Trophoblast cell (in vitro differentiated cells and primary cell): ENCODE results near the gene DGKZ.

Experiments
- DNase-seq, 2 donors: peaks; one replicate each; pipeline ENCODE4 v3.0.0-alpha.2; 2016
- H2AFZ ChIP-seq: 2 replicates; pipeline ENCODE4 v1.6.1; 2013; ENCODE audit warnings: low read length, moderate library complexity, mild to moderate bottlenecking; ENCODE audit not compliant: insufficient read depth, poor library complexity
- H2AK5ac ChIP-seq: 2 replicates; pipeline ENCODE4 v1.6.1; 2013; ENCODE audit warnings: mild to moderate bottlenecking, low read length
- H2BK120ac ChIP-seq: 2 replicates; pipeline ENCODE4 v1.6.1; 2013; ENCODE audit warnings: low read length, mild to moderate bottlenecking, moderate library complexity; ENCODE audit not compliant: insufficient read depth, poor library complexity
- H2BK12ac ChIP-seq: 2 replicates; pipeline ENCODE4 v1.6.1; 2013; ENCODE audit warnings: mild to moderate bottlenecking, low read length, moderate library complexity
- H2BK5ac ChIP-seq: 2 replicates; pipeline ENCODE4 v1.6.1; 2013; ENCODE audit warnings: low read length, low read depth, moderate library complexity, mild to moderate bottlenecking; ENCODE audit not compliant: poor library complexity
- H3K14ac ChIP-seq: 2 replicates; pipeline ENCODE4 v1.6.1; 2013; ENCODE audit warnings: mild to moderate bottlenecking, low read length
- H3K18ac ChIP-seq: 2 replicates; pipeline ENCODE4 v1.6.1; 2013; ENCODE audit warnings: mild to moderate bottlenecking, low read length
- H3K23ac ChIP-seq: 2 replicates; pipeline ENCODE4 v1.6.1; 2013; ENCODE audit warnings: low read length
- H3K27ac ChIP-seq: 2 replicates; pipeline ENCODE4 v1.5.1; 2013; ENCODE audit warnings: low read depth, mild to moderate bottlenecking, inconsistent platforms, low read length, moderate library complexity
- H3K27me3 ChIP-seq: 2 replicates; pipeline ENCODE4 v1.6.1; 2013; ENCODE audit warnings: inconsistent platforms, mild to moderate bottlenecking, low read length, moderate library complexity; ENCODE audit not compliant: insufficient read depth
- H3K36me3 ChIP-seq, 2 experiments: 1 replicate in 1 of 2; 2 replicates in 1 of 2; pipeline ENCODE4 v1.6.1; 2013; ENCODE audit warnings: low read length in 2 of 2, mild to moderate bottlenecking in 2 of 2, moderate library complexity in 1 of 2; ENCODE audit not compliant: insufficient read depth in 2 of 2, control insufficient read depth in 1 of 2
- H3K4ac ChIP-seq: 2 replicates; pipeline ENCODE4 v1.6.1; 2013; ENCODE audit warnings: low read depth, mild to moderate bottlenecking, low read length, moderate library complexity
- H3K4me1 ChIP-seq, 2 experiments: 1 replicate in 1 of 2; 2 replicates in 1 of 2; pipeline ENCODE4 v1.6.1; 2013; ENCODE audit warnings: low read length in 2 of 2, mild to moderate bottlenecking in 2 of 2, moderate library complexity in 1 of 2; ENCODE audit not compliant: insufficient read depth in 2 of 2, control insufficient read depth in 1 of 2
- H3K4me2 ChIP-seq: 2 replicates; pipeline ENCODE4 v1.6.1; 2013; ENCODE audit warnings: inconsistent platforms, mild to moderate bottlenecking, low read length, moderate library complexity
- H3K4me3 ChIP-seq: 2 replicates; pipeline ENCODE4 v1.5.1; 2013; ENCODE audit warnings: mild to moderate bottlenecking, low read depth, low read length, inconsistent platforms
- H3K79me1 ChIP-seq: one replicate; pipeline ENCODE4 v1.6.1; 2013; ENCODE audit warnings: low read length
- H3K79me2 ChIP-seq: 2 replicates; pipeline ENCODE4 v1.6.1; 2013; ENCODE audit warnings: low read length, mild to moderate bottlenecking; ENCODE audit not compliant: control insufficient read depth, insufficient read depth, poor library complexity
- H3K9ac ChIP-seq: 2 replicates; pipeline ENCODE4 v1.6.1; 2013; ENCODE audit warnings: mild to moderate bottlenecking, low read length
- H3K9me3 ChIP-seq: 2 replicates; pipeline ENCODE4 v1.6.1; 2013; ENCODE audit warnings: low read depth, mild to moderate bottlenecking, control low read depth, inconsistent platforms, low read length; ENCODE audit not compliant: insufficient read depth
- H4K12ac ChIP-seq: 2 replicates; pipeline ENCODE4 v1.6.1; 2013; ENCODE audit warnings: low read depth, mild to moderate bottlenecking, low read length, moderate library complexity
- H4K8ac ChIP-seq: 2 replicates; pipeline ENCODE4 v1.6.1; 2013; ENCODE audit warnings: low read depth, mild to moderate bottlenecking, low read length, moderate library complexity
- H4K91ac ChIP-seq: one replicate; pipeline ENCODE4 v1.6.1; 2013; ENCODE audit warnings: low read depth, mild to moderate bottlenecking, low read length, moderate library complexity
- WGBS: extraction: QIAGEN DNeasy Blood & Tissue Kit; methylation state at CpG from one replicate; pipeline ENCODE4 v1.1.7; 2013; ENCODE audit warnings: missing lambda C conversion rate; ENCODE audit not compliant: insufficient read length, insufficient coverage; ENCODE audit errors: extremely low coverage; 5-methylcytosine and 5-hydroxymethylcytosine counted together

Gene DGKZ

DNA sequence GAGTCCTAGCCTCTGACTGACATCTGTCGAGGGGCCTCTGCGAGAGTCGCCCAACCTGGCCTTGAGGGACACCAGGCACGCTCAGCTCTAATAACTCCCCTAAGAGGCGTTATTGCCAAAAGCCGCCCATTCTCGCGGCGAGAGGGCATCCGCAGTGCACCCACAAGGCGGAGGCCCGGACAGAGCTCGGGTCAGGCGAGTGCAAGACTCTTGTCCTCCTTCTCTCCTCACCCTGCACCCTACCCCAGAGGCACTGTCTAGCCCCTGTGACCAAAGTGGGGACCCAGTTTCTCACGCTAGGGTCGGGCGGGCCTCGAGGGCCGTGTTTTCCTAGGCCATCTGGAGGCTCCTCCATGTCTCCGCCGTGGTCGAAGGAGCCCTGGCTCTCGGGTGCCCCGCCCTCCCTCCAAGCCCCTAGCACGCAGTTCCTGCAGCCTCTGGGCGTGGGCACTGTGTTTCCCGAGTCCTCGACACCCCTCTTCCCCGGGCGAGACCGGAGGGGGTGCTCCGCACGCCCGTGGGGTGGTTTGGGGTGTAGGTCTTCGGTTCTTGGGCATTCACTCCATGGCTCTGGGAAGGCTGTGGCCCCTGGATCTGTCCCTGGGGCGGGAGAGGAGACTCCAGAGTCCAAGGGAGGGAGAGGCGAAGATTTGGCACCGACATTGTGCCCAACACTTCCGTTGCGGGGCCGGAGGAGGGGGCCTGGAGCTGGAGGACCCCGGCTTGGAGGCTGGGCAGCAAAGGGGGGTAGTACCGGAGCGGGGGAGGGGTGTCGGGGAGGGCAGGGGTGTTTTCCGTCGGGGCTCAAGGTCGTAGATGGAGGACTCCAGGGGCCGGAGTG is 43.3 kb downstream of the DGKZ start:
- H3K4me1 ChIP-seq = peaks cover 26 to 28% of the 10 kb centered on the region in 2 experiments
- no peak for DNase-seq
- H3K9me3 ChIP-seq = peaks cover 4% of the 10 kb centered on the region
- H4K8ac ChIP-seq = no peak overlapping the region
- H3K79me2 ChIP-seq = no peaks in the 10 kb centered on the region
- H3K27ac ChIP-seq = no peak overlapping the region
- H3K27me3 ChIP-seq = peaks cover 29% of the 10 kb centered on the region
- WGBS = no CpG with 5 or more reads among the region's 49 CpGs
- H3K79me1 ChIP-seq = no peaks in the 10 kb centered on the region
- H2AK5ac ChIP-seq = no peak overlapping the region
- no peak overlapping the region for H3K18ac ChIP-seq
- no peak overlapping the region for H3K23ac ChIP-seq
- H2BK12ac ChIP-seq = no peak overlapping the region
- no peak overlapping the region for H2BK120ac ChIP-seq
- H3K4me3 ChIP-seq = no peak overlapping the region
- no peak overlapping the region for H2BK5ac ChIP-seq
- H2AFZ ChIP-seq = no peak overlapping the region
- H4K12ac ChIP-seq = no peak overlapping the region
- H3K36me3 ChIP-seq = no peaks in the 10 kb centered on the region
- H3K4ac ChIP-seq = no peak overlapping the region
- H3K9ac ChIP-seq = no peak overlapping the region
- H3K14ac ChIP-seq = no peak overlapping the region
- H3K4me2 ChIP-seq = peak overlapping the region; percentile 80
- no peak overlapping the region for H4K91ac ChIP-seq

DNA sequence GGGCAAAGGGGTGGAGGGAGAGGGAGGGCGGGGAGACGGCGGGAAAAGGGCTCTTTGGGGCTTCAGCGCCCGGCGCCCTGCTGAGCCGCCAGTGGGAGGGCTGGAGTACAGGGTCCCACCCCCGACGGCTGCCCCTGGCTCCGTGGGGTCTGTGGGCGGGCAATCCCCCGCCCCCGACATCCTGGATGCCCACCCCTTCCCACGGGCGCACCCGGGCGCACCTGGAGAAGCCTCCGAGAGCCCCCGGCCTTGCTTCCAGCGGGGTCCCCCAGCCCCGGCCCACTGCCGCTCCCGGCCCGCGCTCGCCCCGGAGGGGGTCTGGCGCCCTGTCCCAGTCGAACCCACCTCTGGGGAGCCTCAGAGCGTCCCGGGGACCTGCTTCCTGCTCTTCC is 43.9 kb downstream of the DGKZ start:
- Histone ChIP-seq H3K79me2 (no peaks in the 10 kb centered on the region), H2BK120ac (no peak overlapping the region), H4K91ac (no peak overlapping the region), H3K9me3 (peaks cover 4% of the 10 kb centered on the region), H3K4me1 (peaks cover 26 to 28% of the 10 kb centered on the region in 2 experiments), H3K14ac (no peak overlapping the region), H3K23ac (no peak overlapping the region), H2AK5ac (no peak overlapping the region), H3K27me3 (peaks cover 29% of the 10 kb centered on the region), H2BK12ac (no peak overlapping the region), H3K18ac (no peak overlapping the region), H3K27ac (no peak overlapping the region), H4K12ac (no peak overlapping the region), H3K4me2 (peak overlapping the region; percentile 89), H3K36me3 (peaks cover 0 to 5% of the 10 kb centered on the region in 2 experiments), H4K8ac (no peak overlapping the region), H3K79me1 (no peaks in the 10 kb centered on the region), H3K9ac (no peak overlapping the region), H3K4ac (no peak overlapping the region), H2AFZ (no peak overlapping the region), H2BK5ac (no peak overlapping the region), H3K4me3 (peak overlapping the region; percentile 60)
- no CpG with 5 or more reads among the region's 31 CpGs for WGBS
- no peak for DNase-seq

- no CpG with 5 or more reads among the region's 123 CpGs for WGBS
- no peaks in the 10 kb centered on the region for H3K79me2 ChIP-seq
- H3K23ac ChIP-seq = no peak within 1 kb of the TSS
Observed at GRCh38 chr11:46391578-46392420, 44.5 kb downstream of the DGKZ start, which contains the start of gene CHRM4. Gene CHRM4 (minus strand): TSS chr11:46391776. CDS start chr11:46386557, 5,219 bp downstream.

GRCh38 chr11:46392421-46393230 is 45.4 kb downstream of the DGKZ start:
- peak; percentile 82 to 90 for DNase-seq
- Histone ChIP-seq H3K18ac (no peak overlapping the region), H3K36me3 (peaks cover 11 to 17% of the 10 kb centered on the region in 2 experiments), H4K91ac (no peak overlapping the region), H3K4ac (no peak overlapping the region), H3K9ac (no peak overlapping the region), H3K14ac (no peak overlapping the region), H2AFZ (no peak overlapping the region), H2AK5ac (no peak overlapping the region), H3K4me1 (peaks cover 26 to 28% of the 10 kb centered on the region in 2 experiments), H3K27ac (no peak overlapping the region), H4K8ac (no peak overlapping the region), H2BK120ac (no peak overlapping the region), H2BK12ac (no peak overlapping the region), H3K79me1 (no peaks in the 10 kb centered on the region), H3K9me3 (peaks cover 4% of the 10 kb centered on the region), H3K4me3 (peak overlapping the region; percentile 61), H3K79me2 (no peaks in the 10 kb centered on the region), H4K12ac (no peak overlapping the region), H3K27me3 (peaks cover 29% of the 10 kb centered on the region), H2BK5ac (no peak overlapping the region), H3K23ac (no peak overlapping the region), H3K4me2 (peak overlapping the region; percentile 89)
- no CpG with 5 or more reads among the region's 71 CpGs for WGBS

More at GRCh38 chr11:46391578-46392420, 44.5 kb downstream of the DGKZ start, which contains the start of gene CHRM4:
- H2AK5ac ChIP-seq = no peak within 1 kb of the TSS
- H3K4me1 ChIP-seq = peaks cover 26 to 28% of the 10 kb centered on the region in 2 experiments
- H3K9ac ChIP-seq = no peak within 1 kb of the TSS
- no peak within 1 kb of the TSS for H2BK12ac ChIP-seq
- H3K4ac ChIP-seq = no peak within 1 kb of the TSS
- no peak within 1 kb of the TSS for H2BK5ac ChIP-seq
- H3K27me3 ChIP-seq = peaks cover 29% of the 10 kb centered on the region
- DNase-seq = peak in 1 of 2 donors; percentile 32
- peaks cover 4% of the 10 kb centered on the region for H3K9me3 ChIP-seq
- peak within 1 kb of the TSS; percentile 61 for H3K4me3 ChIP-seq
- H4K91ac ChIP-seq = no peak within 1 kb of the TSS
- H2BK120ac ChIP-seq = no peak within 1 kb of the TSS
- no peak within 1 kb of the TSS for H3K18ac ChIP-seq
- no peak within 1 kb of the TSS for H3K14ac ChIP-seq
- no peaks in the 10 kb centered on the region for H3K79me1 ChIP-seq
- peak within 1 kb of the TSS; percentile 89 for H3K4me2 ChIP-seq
- H3K27ac ChIP-seq = no peak within 1 kb of the TSS
- H3K36me3 ChIP-seq = peaks cover 3 to 9% of the 10 kb centered on the region in 2 experiments
- no peak within 1 kb of the TSS for H4K12ac ChIP-seq
- H2AFZ ChIP-seq = no peak within 1 kb of the TSS
- H4K8ac ChIP-seq = no peak within 1 kb of the TSS
